Upper lobe of left lung (tissue), 6 donors: Measurements from ENCODE around the gene DLEC1. TPM values are rescaled to one million over a fixed set of nuclear protein-coding genes. Genes with fewer than 3 reads are reported as not detected.

ENCODE experiments used
- ATAC-seq, 2 donors: fragments of 200-7000 bp; cut with Tn5 transposase; one replicate each; pipeline ENCODE4 v1.9.1; 2022; ENCODE audit warnings: mild to moderate bottlenecking in 2 of 2, moderate library complexity in 2 of 2; ENCODE audit not compliant: low FRiP score in 2 of 2
- DNase-seq, 2 donors: peaks; one replicate each; pipeline ENCODE4 v3.0.0-alpha.2; 2019 to 2020
- H3K27ac ChIP-seq, 4 donors: fragments of 200-600 bp; sonication (generic); one replicate each; pipeline ENCODE4 v1.5.1; 2016 to 2019
- H3K27me3 ChIP-seq, 4 donors: fragments of 200-600 bp; sonication (generic); one replicate each; pipeline ENCODE4 v1.5.1; 2017 to 2019
- H3K36me3 ChIP-seq, 4 donors: fragments of 200-600 bp; sonication (generic); one replicate each; pipeline ENCODE4 v1.5.1; 2016 to 2019
- H3K4me1 ChIP-seq, 4 donors: fragments of 200-600 bp; sonication (generic); one replicate each; pipeline ENCODE4 v1.5.1; 2018 to 2019
- H3K4me3 ChIP-seq, 4 donors: fragments of 200-600 bp; sonication (generic); one replicate each; pipeline ENCODE4 v1.5.1; 2017 to 2019; ENCODE audit warnings: mild to moderate bottlenecking in 2 of 4, moderate library complexity in 1 of 4
- H3K9me3 ChIP-seq, 4 donors: fragments of 200-600 bp; sonication (generic); one replicate each; pipeline ENCODE4 v1.5.1; 2018 to 2019
- CTCF ChIP-seq, 6 experiments: fragments of 450-650 bp in 4 of 6; fragments of 200-600 bp in 2 of 6; sonication (generic) in 2 of 6; IDR thresholded peaks; one replicate each; pipeline ENCODE4 v1.5.1; 2016 to 2019; ENCODE audit warnings: antibody characterized with exemption in 6 of 6
- EP300 ChIP-seq, 4 donors: sonication (generic); formaldehyde crosslinking; IDR thresholded peaks; one replicate each; pipeline ENCODE4 v1.5.1; 2017; ENCODE audit warnings: antibody characterized with exemption in 4 of 4, control low read depth in 2 of 4
- POLR2A ChIP-seq, 4 donors: fragments of 450-650 bp; IDR thresholded peaks; one replicate each; pipeline ENCODE4 v1.5.1; 2016 to 2017; ENCODE audit warnings: antibody characterized with exemption in 4 of 4, mild to moderate bottlenecking in 2 of 4
- POLR2AphosphoS5 ChIP-seq, 2 donors: sonication (generic); formaldehyde crosslinking; IDR thresholded peaks; one replicate each; pipeline ENCODE4 v1.5.1; 2017; ENCODE audit warnings: antibody characterized with exemption in 2 of 2
- whole genome bisulfite sequencing, 2 donors: methylation state at CpG; one replicate each; pipeline ENCODE4 v1.1.5; 2017 to 2018; 5-methylcytosine and 5-hydroxymethylcytosine counted together
- total RNA-seq, 6 donors: library from RNA; depleted of rRNA in 4 of 6; stranded (reverse); fragments of >200 nt in 4 of 6; gene quantifications; one replicate each; pipeline versions ENCODE4 v1.1.0 to v1.2.1, GENCODE V29; 2016 to 2021
- donor health status: DM: no; HTN: no; CAD: no; lungs with moderate emphysema.
- donor health status: DM: no; HTN: yes; CAD: no; lungs with severe emphysema.

DLEC1 gene
- total RNA-seq, 6 donors from 2014 or later, result 2.3 to 34.8 (median 14.3) TPM

DNA sequence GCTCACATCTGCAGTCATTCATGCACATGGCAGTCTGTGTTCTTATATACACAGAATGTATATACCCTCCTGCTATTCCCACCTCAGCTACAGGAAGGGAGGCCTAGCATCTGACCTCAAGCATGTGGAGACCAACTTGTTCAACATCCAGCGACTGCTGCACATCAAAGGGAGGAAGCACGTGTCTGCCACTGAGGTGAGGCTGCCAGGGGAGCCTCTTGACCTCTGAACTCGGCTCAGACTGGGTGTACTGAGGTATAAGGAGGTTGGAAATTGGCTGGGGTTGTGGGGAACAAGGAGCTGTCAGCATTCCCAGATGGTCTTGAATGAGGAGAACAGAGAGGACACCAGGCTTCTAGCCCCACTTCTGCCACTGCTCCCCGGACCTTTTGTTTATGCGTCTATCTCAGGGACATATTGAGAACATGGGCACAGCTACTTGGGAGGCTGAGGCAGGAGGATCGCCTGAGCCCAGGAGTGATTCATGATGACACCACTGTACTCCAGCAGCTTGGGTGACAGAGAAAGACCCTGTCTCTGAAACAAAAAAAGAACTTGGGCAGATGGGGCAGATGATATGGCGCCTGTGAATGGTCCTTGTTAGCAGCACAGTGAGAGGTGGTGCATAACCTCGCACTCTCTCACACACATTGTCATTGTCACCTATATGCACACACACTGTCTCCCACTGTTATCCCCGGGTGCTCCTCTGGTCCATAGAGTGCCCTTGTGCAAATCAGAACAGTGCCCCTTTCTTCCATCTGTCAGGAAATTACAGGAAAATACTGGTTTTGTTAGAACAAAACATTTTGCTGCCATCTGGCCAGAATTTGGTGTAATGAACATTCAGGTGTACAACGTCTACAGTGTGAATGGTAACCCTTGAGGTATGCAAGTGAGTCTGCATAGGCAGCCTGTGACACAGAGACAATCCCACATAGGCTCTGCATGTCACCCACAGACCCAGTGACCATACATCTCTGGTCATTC is 43.1 kb upstream of the DLEC1 start:
- Histone ChIP-seq H3K36me3 (peaks cover 0 to 3% (median 1%) of the 10 kb centered on the region in 4 donors), H3K27me3 (no peaks in the 10 kb centered on the region), H3K9me3 (no peaks in the 10 kb centered on the region), H3K27ac (no peak overlapping the region), H3K4me3 (no peak overlapping the region), H3K4me1 (peaks cover 32 to 49% (median 40%) of the 10 kb centered on the region in 4 donors)
- DNase-seq (no peak), ATAC-seq (no peak)
- WGBS, 2 donors, result 74 to 82% methylated on average over 10 of the region's 10 CpGs
- TF ChIP-seq POLR2A (IDR thresholded peaks at IDR 0.05) (no peak), EP300 (IDR thresholded peaks at IDR 0.05) (no peak), POLR2AphosphoS5 (IDR thresholded peaks at IDR 0.05) (no peak), CTCF (IDR thresholded peaks at IDR 0.05) (no peak)

DNA sequence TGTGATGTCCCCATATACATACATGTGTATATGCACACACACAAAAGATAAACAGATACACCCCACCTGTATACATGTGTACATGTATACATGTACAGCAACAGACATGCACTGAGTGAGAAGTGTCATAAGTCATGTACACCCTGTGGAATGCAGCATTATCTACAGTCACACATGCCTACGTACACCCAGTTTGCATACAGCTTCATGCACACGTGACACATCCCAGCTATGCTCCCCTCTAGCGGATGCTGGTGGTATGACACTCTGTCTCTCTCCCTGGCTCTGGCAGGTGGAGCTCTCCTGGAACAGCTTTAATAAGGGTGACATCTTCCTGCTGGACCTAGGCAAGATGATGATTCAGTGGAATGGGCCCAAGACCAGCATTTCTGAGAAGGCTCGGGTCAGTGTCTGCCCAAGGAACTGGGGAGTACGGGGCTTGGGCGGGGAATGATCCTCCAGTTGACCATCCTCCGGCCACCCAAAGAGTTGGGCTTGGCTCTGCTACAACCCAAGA is 42.2 kb upstream of the DLEC1 start:
- Histone ChIP-seq H3K9me3 (no peaks in the 10 kb centered on the region), H3K27ac (peak overlapping the region in 2 of 4 donors; percentile 89 to 95), H3K27me3 (no peaks in the 10 kb centered on the region), H3K4me3 (no peak overlapping the region), H3K4me1 (peaks cover 32 to 45% (median 40%) of the 10 kb centered on the region in 4 donors), H3K36me3 (peaks cover 0 to 12% (median 8%) of the 10 kb centered on the region in 4 donors)
- no peak for TF ChIP-seq POLR2AphosphoS5 (IDR thresholded peaks at IDR 0.05)
- TF ChIP-seq CTCF (IDR thresholded peaks at IDR 0.05), result peak; percentile 92 to 96 (median 94)
- peak in 1 of 2 donors; percentile 84 for DNase-seq
- 23 to 53% methylated on average over 3 to 7 of the region's 7 CpGs for WGBS, 2 donors
- peak; percentile 53 to 81 for ATAC-seq

- no peak for DNase-seq
- H3K4me3 ChIP-seq, result no peak overlapping the region
- peak overlapping the region in 2 of 4 donors; percentile 89 to 95 for H3K27ac ChIP-seq
- H3K9me3 ChIP-seq, result no peaks in the 10 kb centered on the region
- TF ChIP-seq EP300 (IDR thresholded peaks at IDR 0.05), result no peak
- TF ChIP-seq POLR2A (IDR thresholded peaks at IDR 0.05), result no peak
- no peak for TF ChIP-seq POLR2AphosphoS5 (IDR thresholded peaks at IDR 0.05)
- TF ChIP-seq CTCF (IDR thresholded peaks at IDR 0.05), result no peak
- H3K4me1 ChIP-seq, result peaks cover 32 to 44% (median 40%) of the 10 kb centered on the region in 4 donors
- ATAC-seq, result no peak
- H3K27me3 ChIP-seq, result no peaks in the 10 kb centered on the region
- H3K36me3 ChIP-seq, result peaks cover 0 to 17% (median 10%) of the 10 kb centered on the region in 4 donors
- 83 to 98% methylated on average over 3 to 10 of the region's 10 CpGs for WGBS, 2 donors
Observed at GRCh38 chr3:37997342-37997741, 41.7 kb upstream of the DLEC1 start.

- no peak for DNase-seq
Observed at GRCh38 chr3:37997791-37998370, 41.1 kb upstream of the DLEC1 start.

More at GRCh38 chr3:37997791-37998370, 41.1 kb upstream of the DLEC1 start:
- Histone ChIP-seq H3K4me3 (peak overlapping the region in 1 of 4 donors; percentile 55), H3K27me3 (no peaks in the 10 kb centered on the region), H3K9me3 (no peaks in the 10 kb centered on the region), H3K4me1 (peaks cover 32 to 42% (median 37%) of the 10 kb centered on the region in 4 donors), H3K36me3 (peaks cover 0 to 20% (median 14%) of the 10 kb centered on the region in 4 donors), H3K27ac (peak overlapping the region; percentile 89 to 97 (median 92))
- TF ChIP-seq POLR2AphosphoS5 (IDR thresholded peaks at IDR 0.05), result no peak
- TF ChIP-seq POLR2A (IDR thresholded peaks at IDR 0.05), result no peak
- no peak for TF ChIP-seq EP300 (IDR thresholded peaks at IDR 0.05)
- TF ChIP-seq CTCF (IDR thresholded peaks at IDR 0.05), result no peak
- no peak for ATAC-seq
- 75 to 78% methylated on average over 2 to 6 of the region's 6 CpGs for WGBS, 2 donors
